K562 (cell line): ENCODE measurements around the gene SDF4. TPM values are rescaled to one million over a fixed set of nuclear protein-coding genes. Genes with fewer than 3 reads are reported as not detected.

Experiments
- ATAC-seq: fragments of 200-7000 bp; cut with Tn5 transposase; 3 replicates; pipeline ENCODE4 v1.9.1; 2020; ENCODE audit warnings: moderate library complexity
- BruUV-seq: library from RNA; stranded (reverse); fragments of 400-500 nt; replicated peaks from 2 replicates; lab custom pipeline; 2021; lab: Mats Ljungman, UMichigan
- CTCF ChIA-PET: fragments of 300-600 bp; formaldehyde crosslinking; extraction: SDS; loops from one replicate; lab custom pipeline; 2021; ENCODE audit warnings: low intra/inter-chr PET ratio; lab: Yijun Ruan, JAX
- POLR2A ChIA-PET: fragments of 300-600, 350-650 bp; sonication (Branson Sonifier 250); formaldehyde crosslinking; extraction: SDS; loops from one replicate; lab custom pipeline; 2021; ENCODE audit warnings: antibody characterized with exemption, inconsistent platforms; lab: Yijun Ruan, JAX
- DNase-seq, 4 experiments: peaks; one replicate each; pipeline versions ENCODE4 v3.0.0 to v3.0.0-alpha.2; 2011 to 2018; ENCODE audit warnings: low spot score in 3 of 4, mixed read lengths in 3 of 4; ENCODE audit errors: extremely low read depth in 1 of 4
- FAIRE-seq: peaks from 2 replicates; lab custom pipeline; 2011; peaks lifted over from hg19 to GRCh38; lab: Jason Lieb, UNC
- H2AFZ ChIP-seq: 2 replicates; pipeline ENCODE4 v1.6.0; 2011; ENCODE audit warnings: low read depth, low read length, control low read depth, inconsistent platforms
- H3K27ac ChIP-seq: fragments of 200-600 bp; 3 replicates; pipeline ENCODE4 v1.8.0; 2011; ENCODE audit warnings: low read depth, mild to moderate bottlenecking, control low read depth, inconsistent platforms, low read length, moderate library complexity, mixed read lengths; ENCODE audit errors: extremely low read depth
- H3K27me3 ChIP-seq, 2 experiments: fragments of 300-600 bp in 1 of 2; 2 replicates in 1 of 2; 3 replicates in 1 of 2; pipeline versions ENCODE4 v1.6.0 to v1.8.0; 2011; ENCODE audit warnings: inconsistent platforms in 2 of 2, low read length in 2 of 2, mild to moderate bottlenecking in 1 of 2, mixed read lengths in 1 of 2, moderate library complexity in 1 of 2; ENCODE audit not compliant: control insufficient read depth in 2 of 2, insufficient read depth in 2 of 2
- H3K36me3 ChIP-seq: fragments of 300-600 bp; 3 replicates; pipeline ENCODE4 v1.8.0; 2011; ENCODE audit warnings: mild to moderate bottlenecking, low read length, inconsistent platforms; ENCODE audit not compliant: control insufficient read depth, insufficient read depth
- H3K4me1 ChIP-seq, 2 experiments: fragments of 200-600 bp in 1 of 2; replicated peaks in 1 of 2; 2 replicates in 1 of 2; 3 replicates in 1 of 2; pipeline versions ENCODE4 v1.5.1 to v1.8.0; 2011; ENCODE audit warnings: inconsistent platforms in 2 of 2, low read length in 2 of 2, mild to moderate bottlenecking in 1 of 2, mixed read lengths in 1 of 2, moderate library complexity in 1 of 2; ENCODE audit not compliant: control insufficient read depth in 2 of 2, insufficient read depth in 2 of 2
- H3K4me2 ChIP-seq: 2 replicates; pipeline ENCODE4 v1.6.1; 2011; ENCODE audit warnings: low read length, control low read depth, inconsistent platforms, mixed read lengths; ENCODE audit not compliant: insufficient read depth
- H3K4me3 ChIP-seq: fragments of 200-600 bp; sonication (generic), shearing (Covaris generic); 2 replicates; pipeline ENCODE4 v1.5.1; 2016; ENCODE audit warnings: control low read depth, inconsistent platforms
- H3K79me2 ChIP-seq: fragments of 200-600 bp; 3 replicates; pipeline ENCODE4 v1.8.0; 2011; ENCODE audit warnings: low read length, inconsistent platforms; ENCODE audit not compliant: control insufficient read depth, insufficient read depth
- H3K9ac ChIP-seq, 2 experiments: 2 replicates each; pipeline versions ENCODE4 v1.6.0 to v1.6.1; 2011; ENCODE audit warnings: low read depth in 2 of 2, low read length in 2 of 2, control low read depth in 1 of 2, inconsistent platforms in 1 of 2, mild to moderate bottlenecking in 1 of 2, mixed read lengths in 1 of 2; ENCODE audit not compliant: insufficient read depth in 1 of 2
- H3K9me1 ChIP-seq: one replicate; pipeline ENCODE4 v1.6.0; 2011; ENCODE audit warnings: inconsistent platforms, mild to moderate bottlenecking, low read length, moderate library complexity; ENCODE audit not compliant: control insufficient read depth, insufficient read depth
- H3K9me3 ChIP-seq: replicated peaks from 2 replicates; pipeline ENCODE4 v1.5.1; 2011; ENCODE audit warnings: low read depth, low read length, inconsistent platforms; ENCODE audit not compliant: control insufficient read depth, insufficient read depth
- H4K20me1 ChIP-seq: replicated peaks from 2 replicates; pipeline ENCODE4 v1.6.1; 2011; ENCODE audit warnings: low read length, inconsistent platforms, mixed read lengths; ENCODE audit not compliant: control insufficient read depth, insufficient read depth
- E2F8 ChIP-seq: fragments of 450-650 bp; IDR thresholded peaks from 2 replicates; pipeline ENCODE4 v1.7.1; 2018; ENCODE audit warnings: mild to moderate bottlenecking, low read depth; ENCODE audit not compliant: partially characterized antibody
- HMGN3 ChIP-seq: IDR thresholded peaks from 2 replicates; pipeline ENCODE4 v1.6.1; 2011; ENCODE audit warnings: borderline replicate concordance, low read depth, mild to moderate bottlenecking, mixed read lengths, low read length; ENCODE audit not compliant: insufficient read length; ENCODE audit errors: extremely low read depth
- MLLT1 ChIP-seq, 2 experiments: fragments of 450-650 bp; IDR thresholded peaks; 2 replicates each; pipeline ENCODE4 v1.6.1; 2016
- ZBTB33 ChIP-seq: sonication (generic); formaldehyde crosslinking; IDR thresholded peaks from 2 replicates; pipeline ENCODE4 v1.8.1; 2023; ENCODE audit warnings: mild to moderate bottlenecking, missing genetic modification reagents
- WGBS: fragments of 100-300 bp; shearing (Covaris generic); methylation state at CpG from one replicate; pipeline ENCODE4 v1.1.6; 2016; ENCODE audit warnings: low coverage, mixed read lengths; ENCODE audit not compliant: insufficient coverage; ENCODE audit errors: missing lambda C conversion rate; 5-methylcytosine and 5-hydroxymethylcytosine counted together
- in situ Hi-C: fragments of 300-500 bp; cut with MboI; formaldehyde crosslinking; loops from 4 replicates; pipeline ENCODE4 v1.15.0; 2018; ENCODE audit warnings: inconsistent platforms, mixed read lengths
- intact Hi-C: fragments of 100-400 bp; cut with micrococcal nuclease; formaldehyde crosslinking; loops from 2 replicates; pipeline ENCODE4 v1.14.2; 2022
- polyA plus RNA-seq, 8 experiments: library from polyadenylated mRNA; depleted of rRNA in 4 of 8; stranded (reverse) in 5 of 8; unstranded in 3 of 8; fragments of >200 nt; fragmentation: Nextera tagmentation in 2 of 8; fragmentation: Illumina TruSeq in 1 of 8; extraction: Ambion mirVana in 2 of 8; extraction: Trizol in 1 of 8; gene quantifications; 2 replicates each; pipeline versions ENCODE4 v1.2.1 to v1.2.3, GENCODE V29; 2011 to 2014; ENCODE audit warnings: inconsistent platforms in 1 of 8, missing spikeins in 1 of 8
- total RNA-seq, 7 experiments: library from RNA; depleted of rRNA in 6 of 7; stranded (reverse); fragments of >200 nt in 6 of 7; fragmentation: Illumina TruSeq in 2 of 7; extraction: Trizol in 2 of 7; gene quantifications; 2 replicates each; pipeline versions ENCODE4 v1.2.1 to v1.2.3, GENCODE V29; 2011 to 2021; ENCODE audit warnings: low replicate concordance in 1 of 7

Gene SDF4
- total and polyA plus RNA-seq, 9 of the 15 experiments (the other 6 are each of a cell fraction or from before 2014, with no cell fraction given) = 0.35 to 160 (median 65.2) TPM

GRCh38 chr1:1217621-1218523 lies 13.9 kb downstream of the SDF4 start:
- no peak for TF ChIP-seq E2F8
- TF ChIP-seq HMGN3 = peak; percentile 7
- TF ChIP-seq ZBTB33 (CRISPR knock-in tag) = peak; percentile 33; the same call in 1 of the 2 replicates
- TF ChIP-seq MLLT1 (IDR thresholded peaks at IDR 0.05) = peak in 1 of 2 experiments; percentile 50; a peak in 1 of 4 replicates
- Histone ChIP-seq H3K9me1 (no peaks in the 10 kb centered on the region), H3K4me1 (peaks cover 0 to 74% of the 10 kb centered on the region in 2 experiments; a peak in 2 of 5 replicates), H3K79me2 (0 out of 3 replicates have a peak, but pooled peaks cover under 1% of the 10 kb centered on the region), H3K36me3 (peaks cover 72% of the 10 kb centered on the region; the same call in 2 of the 3 replicates), H3K27me3 (no peaks in the 10 kb centered on the region), H3K4me3 (no peak overlapping the region), H3K4me2 (no peak overlapping the region), H3K9ac (peak overlapping the region in 1 of 2 experiments; percentile 20; a peak in 1 of 4 replicates), H3K27ac (no peak overlapping the region), H4K20me1 (peaks cover 2% of the 10 kb centered on the region; the same call in 1 of the 2 replicates), H3K9me3 (no peaks in the 10 kb centered on the region), H2AFZ (no peak overlapping the region)
- intact Hi-C loops (no loop called here), in situ Hi-C loops (no loop called here)
- BruUV-seq = no TSS peak
- ChIA-PET POLR2A (interaction anchor here (0.6 to 2.4 kb wide), 2 partner anchors 12 to 13 kb away, joined by 3 to 12 read pairs; partner anchors contain the start of genes B3GALT6 and SDF4), CTCF (no interaction called here)
- DNase-seq (no peak), FAIRE-seq (no peak), ATAC-seq (no peak)
- WGBS = 96% methylated on average over 38 of the region's 52 CpGs
